HEK293 (cell line): ENCODE data around the gene USF3.

Experiments used
- CTCF ChIA-PET: fragments of 350-600 bp; formaldehyde crosslinking; extraction: SDS; loops from one replicate; lab custom pipeline; 2021; ENCODE audit warnings: antibody characterized with exemption; lab: Yijun Ruan, JAX
- POLR2A ChIA-PET: fragments of 300-600 bp; formaldehyde crosslinking; extraction: SDS; loops from one replicate; lab custom pipeline; 2020; ENCODE audit warnings: antibody characterized with exemption, inconsistent platforms; lab: Yijun Ruan, JAX
- H3K27ac ChIP-seq: fragments of 200-500 bp; sonication (Bioruptor generic); 2 replicates; pipeline ENCODE4 v1.5.1; 2014; ENCODE audit warnings: low read depth, low read length, control low read depth, inconsistent platforms; ENCODE audit errors: extremely low read depth
- H3K36me3 ChIP-seq, 2 experiments: fragments of 200-500 bp in 1 of 2; sonication (Bioruptor generic) in 1 of 2; 1 replicate in 1 of 2; 2 replicates in 1 of 2; pipeline ENCODE4 v1.5.1; 2014 to 2017; ENCODE audit warnings: inconsistent platforms in 2 of 2, low read length in 2 of 2; ENCODE audit not compliant: control insufficient read depth in 2 of 2, insufficient read depth in 1 of 2
- H3K4me1 ChIP-seq: fragments of 200-500 bp; sonication (Bioruptor generic); 2 replicates; pipeline ENCODE4 v1.5.1; 2014; ENCODE audit warnings: mild to moderate bottlenecking, low read length, inconsistent platforms; ENCODE audit not compliant: control insufficient read depth, insufficient read depth
- H3K4me3 ChIP-seq: 2 replicates; pipeline ENCODE4 v1.5.1; 2011; ENCODE audit warnings: low read depth, mild to moderate bottlenecking, control low read depth, low read length, moderate library complexity
- H3K9me3 ChIP-seq: fragments of 200-500 bp; sonication (Bioruptor generic); 2 replicates; pipeline ENCODE4 v1.5.1; 2014; ENCODE audit warnings: low read depth, low read length, inconsistent platforms; ENCODE audit not compliant: control insufficient read depth, insufficient read depth
- CTCF ChIP-seq: fragments of 450-650 bp; formaldehyde crosslinking; IDR thresholded peaks from 2 replicates; pipeline ENCODE4 v1.5.1; 2016; ENCODE audit warnings: missing biosample characterization, missing genetic modification characterization
- MZF1 ChIP-seq: fragments of 450-650 bp; formaldehyde crosslinking; IDR thresholded peaks from 2 replicates; pipeline ENCODE4 v1.5.1; 2017; ENCODE audit warnings: missing biosample characterization, missing genetic modification characterization, borderline replicate concordance
- PRDM1 ChIP-seq: fragments of 450-650 bp; formaldehyde crosslinking; IDR thresholded peaks from 2 replicates; pipeline ENCODE4; 2016; ENCODE audit warnings: missing biosample characterization, missing genetic modification characterization
- PRDM6 ChIP-seq: fragments of 450-650 bp; formaldehyde crosslinking; IDR thresholded peaks from 2 replicates; pipeline ENCODE4 v1.5.1; 2017; ENCODE audit warnings: missing biosample characterization, missing genetic modification characterization
- REPIN1 ChIP-seq: fragments of 450-650 bp; formaldehyde crosslinking; IDR thresholded peaks from 2 replicates; pipeline ENCODE4 v1.5.1; 2017; ENCODE audit warnings: missing biosample characterization, missing genetic modification characterization, low read depth
- YY1 ChIP-seq: fragments of 450-650 bp; formaldehyde crosslinking; IDR thresholded peaks from 2 replicates; pipeline ENCODE4 v1.5.1; 2018; ENCODE audit warnings: missing biosample characterization, missing genetic modification characterization
- ZBTB10 ChIP-seq: fragments of 450-650 bp; formaldehyde crosslinking; IDR thresholded peaks from 2 replicates; pipeline ENCODE4 v1.5.1; 2016; ENCODE audit warnings: missing biosample characterization, missing genetic modification characterization
- ZBTB48 ChIP-seq: fragments of 450-650 bp; formaldehyde crosslinking; IDR thresholded peaks from 2 replicates; pipeline ENCODE4 v1.5.1; 2016; ENCODE audit warnings: missing biosample characterization, missing genetic modification characterization
- ZNF121 ChIP-seq: fragments of 450-650 bp; formaldehyde crosslinking; IDR thresholded peaks from 2 replicates; pipeline ENCODE4 v1.5.1; 2016; ENCODE audit warnings: missing biosample characterization, missing genetic modification characterization
- ZNF140 ChIP-seq: fragments of 450-650 bp; formaldehyde crosslinking; IDR thresholded peaks from 2 replicates; pipeline ENCODE4 v1.5.1; 2016; ENCODE audit warnings: missing biosample characterization, missing genetic modification characterization
- ZNF174 ChIP-seq: fragments of 450-650 bp; formaldehyde crosslinking; IDR thresholded peaks from 2 replicates; pipeline ENCODE4 v1.5.0; 2017; ENCODE audit warnings: missing biosample characterization, mild to moderate bottlenecking, missing genetic modification characterization
- ZNF239 ChIP-seq: fragments of 450-650 bp; formaldehyde crosslinking; IDR thresholded peaks from 2 replicates; pipeline ENCODE4 v1.5.1; 2016; ENCODE audit warnings: missing biosample characterization, missing genetic modification characterization
- ZNF274 ChIP-seq, 2 experiments: fragments of 200-500 bp in 1 of 2; fragments of 450-650 bp in 1 of 2; sonication (Bioruptor generic) in 1 of 2; formaldehyde crosslinking in 1 of 2; IDR thresholded peaks; 2 replicates each; pipeline versions ENCODE4 v1.5.1 to v1.6.1; 2014 to 2016; ENCODE audit warnings: borderline replicate concordance in 1 of 2, inconsistent platforms in 1 of 2, low read length in 1 of 2, missing biosample characterization in 1 of 2, missing genetic modification characterization in 1 of 2
- ZNF561 ChIP-seq: fragments of 450-650 bp; IDR thresholded peaks from 2 replicates; pipeline ENCODE4 v1.5.1; 2018; ENCODE audit warnings: missing biosample characterization, missing genetic modification characterization, borderline replicate concordance
- ZNF624 ChIP-seq: fragments of 450-650 bp; formaldehyde crosslinking; IDR thresholded peaks from 2 replicates; pipeline ENCODE4 v1.5.1; 2017; ENCODE audit warnings: missing biosample characterization, missing genetic modification characterization
- ZNF654 ChIP-seq: fragments of 450-650 bp; formaldehyde crosslinking; IDR thresholded peaks from 2 replicates; pipeline ENCODE4 v1.5.1; 2016; ENCODE audit warnings: low read depth, missing biosample characterization, missing genetic modification characterization
- ZNF658 ChIP-seq: fragments of 450-650 bp; formaldehyde crosslinking; IDR thresholded peaks from 2 replicates; pipeline ENCODE4; 2016; ENCODE audit warnings: missing biosample characterization, missing genetic modification characterization
- ZNF692 ChIP-seq: fragments of 450-650 bp; formaldehyde crosslinking; IDR thresholded peaks from 2 replicates; pipeline ENCODE4 v1.5.1; 2016; ENCODE audit warnings: missing biosample characterization, missing genetic modification characterization
- ZNF837 ChIP-seq: fragments of 450-650 bp; formaldehyde crosslinking; IDR thresholded peaks from 2 replicates; pipeline ENCODE4 v1.5.1; 2016; ENCODE audit warnings: missing biosample characterization, missing genetic modification characterization
- ZSCAN18 ChIP-seq: fragments of 450-650 bp; formaldehyde crosslinking; IDR thresholded peaks from 2 replicates; pipeline ENCODE4 v1.5.1; 2016; ENCODE audit warnings: missing biosample characterization, missing genetic modification characterization
- ZSCAN23 ChIP-seq: fragments of 450-650 bp; formaldehyde crosslinking; IDR thresholded peaks from 2 replicates; pipeline ENCODE4 v1.5.1; 2016; ENCODE audit warnings: missing biosample characterization, missing genetic modification characterization

USF3 gene

GRCh38 chr3:113741620-113742019, 45.2 kb upstream of the USF3 start:
- ChIA-PET CTCF (interaction anchor here (0.6 kb wide), 1 partner anchor 199 kb away, joined by 4 read pairs; no protein-coding TSS in a partner anchor), POLR2A (no interaction called here)
- Histone ChIP-seq H3K27ac (no peak overlapping the region), H3K9me3 (no peaks in the 10 kb centered on the region), H3K4me3 (no peak overlapping the region), H3K36me3 (peaks cover 0 to 3% of the 10 kb centered on the region in 2 experiments; a peak in 1 of 3 replicates), H3K4me1 (no peaks in the 10 kb centered on the region)
- TF ChIP-seq ZSCAN18 (tag by site-specific recombination) (no peak), MZF1 (tag by site-specific recombination) (no peak), ZNF274 (IDR thresholded peaks at IDR 0.05; ENCODE audit: low read length) (no peak), ZNF274 (tag by site-specific recombination; IDR thresholded peaks at IDR 0.05; ENCODE audit: borderline replicate concordance) (no peak), ZNF837 (no peak), ZBTB48 (tag by site-specific recombination) (no peak), CTCF (tag by site-specific recombination) (no peak), ZNF121 (tag by site-specific recombination) (no peak), ZNF561 (tag by site-specific recombination) (no peak), ZNF658 (tag by site-specific recombination) (no peak), REPIN1 (tag by site-specific recombination) (no peak)

- peaks cover 0 to 3% of the 10 kb centered on the region in 2 experiments; a peak in 1 of 3 replicates for H3K36me3 ChIP-seq
- no peak overlapping the region for H3K4me3 ChIP-seq
- H3K4me1 ChIP-seq = no peaks in the 10 kb centered on the region
- no peak overlapping the region for H3K27ac ChIP-seq
- ChIA-PET POLR2A (no interaction called here), CTCF (interaction anchor here (0.6 to 0.8 kb wide), 2 partner anchors 41 to 104 kb away, joined by 3 read pairs; no protein-coding TSS in a partner anchor)
- no peak for TF ChIP-seq ZSCAN23 (tag by site-specific recombination)
- TF ChIP-seq ZNF239 = no peak
- no peak for TF ChIP-seq ZBTB10 (tag by site-specific recombination)
- TF ChIP-seq ZNF140 (tag by site-specific recombination) = no peak
- TF ChIP-seq ZNF174 (tag by site-specific recombination) = no peak
- H3K9me3 ChIP-seq = no peaks in the 10 kb centered on the region
Measured at GRCh38 chr3:113741086-113741485, 44.6 kb upstream of the USF3 start.

- no peaks in the 10 kb centered on the region for H3K4me1 ChIP-seq
- ChIA-PET POLR2A (interaction anchor here (1.3 kb wide), 1 partner anchor 8 kb away, joined by 3 read pairs; no protein-coding TSS in a partner anchor), CTCF (interaction anchor here (0.6 to 1.8 kb wide), 20 partner anchors 9 to 557 kb away, joined by 3 to 15 read pairs (median 3); partner anchors contain the start of genes NAA50, SPICE1 and TIGIT)
- H3K9me3 ChIP-seq = no peaks in the 10 kb centered on the region
- TF ChIP-seq PRDM1 (tag by site-specific recombination) (peak; percentile 76), ZNF692 (tag by site-specific recombination) (no peak), PRDM6 (peak; percentile 56; the same call in 1 of the 2 replicates), YY1 (tag by site-specific recombination) (no peak), ZNF654 (tag by site-specific recombination) (peak; percentile 78), ZNF624 (tag by site-specific recombination) (no peak)
- no peak overlapping the region for H3K27ac ChIP-seq
- H3K36me3 ChIP-seq = peaks cover 0 to 8% of the 10 kb centered on the region in 2 experiments; a peak in 1 of 3 replicates
- H3K4me3 ChIP-seq = no peak overlapping the region
Measured at GRCh38 chr3:113736548-113737089, 40.2 kb upstream of the USF3 start.
